SU-DHL-6 (cell line): ENCODE measurements around the gene MRO.

Source experiments
- H2AFZ ChIP-seq: fragments of 200-600 bp; sonication (generic); 2 replicates; pipeline ENCODE4 v1.6.1; 2014; ENCODE audit warnings: low read depth, mild to moderate bottlenecking, moderate library complexity, mixed read lengths, antibody characterized with exemption, low read length; ENCODE audit not compliant: severe bottlenecking
- H3F3A ChIP-seq: fragments of 200-600 bp; shearing (Covaris generic); 2 replicates; pipeline ENCODE4 v1.6.0; 2016; ENCODE audit warnings: antibody characterized with exemption, mild to moderate bottlenecking; ENCODE audit not compliant: insufficient read depth
- H3K27ac ChIP-seq: fragments of 200-600 bp; sonication (generic); 2 replicates; pipeline ENCODE4 v1.5.1; 2016; ENCODE audit warnings: low read depth, mild to moderate bottlenecking, low read length, moderate library complexity, mixed read lengths
- H3K27me3 ChIP-seq: fragments of 200-600 bp; sonication (generic), shearing (Covaris generic); 2 replicates; pipeline ENCODE4 v1.6.0; 2014; ENCODE audit warnings: mild to moderate bottlenecking, low read length
- H3K36me3 ChIP-seq: fragments of 200-600 bp; sonication (generic); 2 replicates; pipeline ENCODE4 v1.6.1; 2014; ENCODE audit warnings: mild to moderate bottlenecking, low read length, mixed read lengths
- H3K4me2 ChIP-seq: fragments of 300-600, 200-600 bp; shearing (Covaris generic), sonication (generic); 2 replicates; pipeline ENCODE4 v1.6.0; 2014; ENCODE audit warnings: low read length, low read depth, mild to moderate bottlenecking; ENCODE audit not compliant: poor library complexity, severe bottlenecking
- H3K4me3 ChIP-seq: fragments of 200-600 bp; sonication (generic); 2 replicates; pipeline ENCODE4 v1.5.1; 2014; ENCODE audit warnings: antibody characterized with exemption, low read length, mild to moderate bottlenecking, mixed read lengths; ENCODE audit not compliant: insufficient read depth, poor library complexity, severe bottlenecking
- H3K79me2 ChIP-seq: fragments of 200-600 bp; sonication (generic); 2 replicates; pipeline ENCODE4 v1.6.1; 2014; ENCODE audit warnings: mild to moderate bottlenecking, low read length, moderate library complexity; ENCODE audit not compliant: insufficient read depth
- H3K9ac ChIP-seq: fragments of 200-600 bp; sonication (generic); 2 replicates; pipeline ENCODE4 v1.7.0; 2014; ENCODE audit warnings: mild to moderate bottlenecking, low read length
- H3K9me2 ChIP-seq: fragments of 200-600 bp; sonication (generic); replicated peaks from 2 replicates; pipeline ENCODE4 v1.6.1; 2014; ENCODE audit warnings: low read length; ENCODE audit not compliant: insufficient read depth
- H3K9me3 ChIP-seq: fragments of 200-600 bp; sonication (generic); 2 replicates; pipeline ENCODE4 v1.6.1; 2014; ENCODE audit warnings: low read length, mixed read lengths; ENCODE audit not compliant: insufficient read depth
- H4K20me1 ChIP-seq: fragments of 200-600 bp; sonication (generic); 2 replicates; pipeline ENCODE4 v1.6.1; 2014; ENCODE audit warnings: low read depth, mild to moderate bottlenecking, antibody characterized with exemption, low read length, moderate library complexity, mixed read lengths
- CTCF ChIP-seq: fragments of 200-600 bp; sonication (generic); IDR thresholded peaks from one replicate; pipeline ENCODE4 v1.5.1; 2017; ENCODE audit warnings: antibody characterized with exemption, mild to moderate bottlenecking, low read length, moderate library complexity; ENCODE audit not compliant: insufficient read depth, poor library complexity, severe bottlenecking
- EZH2phosphoT487 ChIP-seq: fragments of 200-600 bp; sonication (generic), shearing (Covaris generic); conservative IDR thresholded peaks from 2 replicates; pipeline ENCODE4 v1.6.1; 2018; ENCODE audit warnings: mild to moderate bottlenecking, antibody characterized with exemption, low read length, moderate library complexity, mixed read lengths

Gene MRO

GRCh38 chr18:50812834-50813233 is 7.0 kb downstream of the MRO start:
- Histone ChIP-seq H3K27ac (no peak overlapping the region), H3K9me2 (no peaks in the 10 kb centered on the region), H2AFZ (no peak overlapping the region), H3K27me3 (no peaks in the 10 kb centered on the region), H4K20me1 (no peaks in the 10 kb centered on the region), H3K79me2 (no peaks in the 10 kb centered on the region), H3K9ac (no peak overlapping the region), H3K4me3 (no peak overlapping the region), H3F3A (no peaks in the 10 kb centered on the region), H3K9me3 (no peaks in the 10 kb centered on the region), H3K4me2 (no peak overlapping the region), H3K36me3 (no peaks in the 10 kb centered on the region)
- no peak for TF ChIP-seq EZH2phosphoT487
- TF ChIP-seq CTCF: no peak

- Histone ChIP-seq H3F3A (no peaks in the 10 kb centered on the region), H3K36me3 (no peaks in the 10 kb centered on the region), H2AFZ (no peak overlapping the region), H3K9ac (no peak overlapping the region), H4K20me1 (no peaks in the 10 kb centered on the region), H3K27me3 (no peaks in the 10 kb centered on the region), H3K79me2 (no peaks in the 10 kb centered on the region), H3K9me2 (no peaks in the 10 kb centered on the region), H3K9me3 (no peaks in the 10 kb centered on the region), H3K4me2 (no peak overlapping the region), H3K4me3 (no peak overlapping the region), H3K27ac (no peak overlapping the region)
- no peak for TF ChIP-seq CTCF
- TF ChIP-seq EZH2phosphoT487: no peak
Observed at GRCh38 chr18:50807176-50807575, 12.6 kb downstream of the MRO start.

GRCh38 chr18:50806208-50806616 is 13.6 kb downstream of the MRO start:
- H3F3A ChIP-seq: no peaks in the 10 kb centered on the region
- H3K36me3 ChIP-seq: no peaks in the 10 kb centered on the region
- H3K9me2 ChIP-seq: no peaks in the 10 kb centered on the region
- H3K27me3 ChIP-seq: no peaks in the 10 kb centered on the region
- H3K9ac ChIP-seq: no peak overlapping the region
- no peak overlapping the region for H3K4me2 ChIP-seq
- TF ChIP-seq CTCF (no peak), EZH2phosphoT487 (no peak)
- no peaks in the 10 kb centered on the region for H3K9me3 ChIP-seq
- no peaks in the 10 kb centered on the region for H3K79me2 ChIP-seq
- H4K20me1 ChIP-seq: no peaks in the 10 kb centered on the region
- no peak overlapping the region for H3K27ac ChIP-seq
- no peak overlapping the region for H3K4me3 ChIP-seq
- H2AFZ ChIP-seq: no peak overlapping the region

- no peaks in the 10 kb centered on the region for H3K27me3 ChIP-seq
- H3K4me2 ChIP-seq: no peak overlapping the region
Observed at GRCh38 chr18:50805732-50806131, 14.1 kb downstream of the MRO start.

More at GRCh38 chr18:50805732-50806131, 14.1 kb downstream of the MRO start:
- no peak overlapping the region for H3K9ac ChIP-seq
- no peaks in the 10 kb centered on the region for H3K79me2 ChIP-seq
- no peaks in the 10 kb centered on the region for H4K20me1 ChIP-seq
- H3F3A ChIP-seq: no peaks in the 10 kb centered on the region
- no peaks in the 10 kb centered on the region for H3K9me3 ChIP-seq
- H3K4me3 ChIP-seq: no peak overlapping the region
- H2AFZ ChIP-seq: no peak overlapping the region
- TF ChIP-seq EZH2phosphoT487 (no peak), CTCF (no peak)
- H3K36me3 ChIP-seq: no peaks in the 10 kb centered on the region
- no peak overlapping the region for H3K27ac ChIP-seq
- no peaks in the 10 kb centered on the region for H3K9me2 ChIP-seq
